ENCODE data around the gene SLC7A8.

GRCh38 chr14:23173796-23174195 lies 9.7 kb downstream of the SLC7A8 start:
- TF ChIP-seq HDGF (IDR thresholded peaks at IDR 0.05; ENCODE audit: borderline replicate concordance) (no peak), TARDBP (IDR thresholded peaks at IDR 0.05) (no peak), SP1 (IDR thresholded peaks at IDR 0.05) (no peak), ELF4 (IDR thresholded peaks at IDR 0.05) (no peak)

Measured in HEK293T (cell line).